Erythroblast (primary cell): Measurements from ENCODE around the gene MRPL10.

Experiments
- GATA1 ChIP-seq: IDR thresholded peaks from 2 replicates; pipeline ENCODE4 v1.6.1; 2011; ENCODE audit warnings: low read depth, mild to moderate bottlenecking, control low read depth, low read length, moderate library complexity
- POLR2A ChIP-seq: IDR thresholded peaks from 2 replicates; pipeline ENCODE4 v1.6.1; 2011; ENCODE audit warnings: mild to moderate bottlenecking, low read length

DNA sequence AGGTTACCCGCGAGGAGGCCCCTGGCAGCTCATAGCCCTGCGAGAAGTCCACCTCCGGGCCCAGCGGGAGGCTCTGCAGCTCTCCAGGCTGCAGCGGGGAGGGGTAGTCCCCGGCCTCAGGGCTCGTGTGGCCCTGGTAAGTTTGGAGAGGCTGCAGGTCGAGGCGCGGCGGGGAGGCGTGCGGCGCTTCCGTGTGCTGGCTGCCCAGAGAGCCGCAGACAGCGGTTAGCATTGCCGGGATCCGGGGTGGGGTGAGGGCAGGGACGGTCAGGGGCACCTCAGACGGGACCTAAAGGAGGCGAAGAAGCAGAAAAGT lies 16.8 kb upstream of the MRPL10 start:
- TF ChIP-seq POLR2A (no peak), GATA1 (no peak)
